Measurements from ENCODE around the gene OXLD1.

OXLD1 gene

DNA sequence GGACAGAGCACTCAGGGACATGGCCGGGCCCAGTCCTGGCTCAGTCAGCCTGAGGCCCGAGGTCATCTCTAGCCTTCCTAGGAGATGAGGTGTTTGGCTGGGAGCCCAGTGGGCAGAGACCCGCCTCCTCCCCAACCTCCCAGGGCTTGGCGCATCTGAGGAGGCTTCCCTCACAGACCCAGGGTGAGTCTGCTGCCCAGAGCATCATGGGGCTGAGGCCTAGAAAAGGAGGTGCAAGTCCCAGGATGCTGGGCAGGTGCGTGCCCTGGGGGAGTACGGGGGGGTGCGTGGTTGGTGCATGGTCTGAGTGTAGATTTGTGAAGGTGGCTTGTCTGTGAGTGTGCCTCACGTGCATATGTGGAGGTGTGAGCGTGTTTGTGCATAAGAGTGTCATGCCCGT is 14.7 kb downstream of the OXLD1 start:
- Histone ChIP-seq H3K36me3 (ENCODE audit: control insufficient read depth in 1 of 2, insufficient read depth in 2 of 2, low read length in 2 of 2) (no peaks in the 10 kb centered on the region), H3K9ac (ENCODE audit: low read depth in 1 of 2, low read length in 2 of 2) (no peak overlapping the region), H3K27me3 (ENCODE audit: control insufficient read depth in 1 of 2, insufficient read depth in 2 of 2, low read length in 2 of 2) (peaks cover 6 to 12% of the 10 kb centered on the region in 2 donors), H3K4me3 (ENCODE audit: low read depth in 1 of 2, low read length in 2 of 2) (no peak overlapping the region), H3K4me1 (ENCODE audit: control insufficient read depth in 1 of 2, insufficient read depth in 2 of 2, low read length in 2 of 2) (peaks cover 0 to 3% of the 10 kb centered on the region in 2 donors), H3K9me3 (ENCODE audit: control insufficient read depth in 1 of 2, low read length in 2 of 2) (peaks cover 0 to 4% of the 10 kb centered on the region in 2 donors), H3K27ac (ENCODE audit: low read depth, low read length) (no peak overlapping the region)

DNA sequence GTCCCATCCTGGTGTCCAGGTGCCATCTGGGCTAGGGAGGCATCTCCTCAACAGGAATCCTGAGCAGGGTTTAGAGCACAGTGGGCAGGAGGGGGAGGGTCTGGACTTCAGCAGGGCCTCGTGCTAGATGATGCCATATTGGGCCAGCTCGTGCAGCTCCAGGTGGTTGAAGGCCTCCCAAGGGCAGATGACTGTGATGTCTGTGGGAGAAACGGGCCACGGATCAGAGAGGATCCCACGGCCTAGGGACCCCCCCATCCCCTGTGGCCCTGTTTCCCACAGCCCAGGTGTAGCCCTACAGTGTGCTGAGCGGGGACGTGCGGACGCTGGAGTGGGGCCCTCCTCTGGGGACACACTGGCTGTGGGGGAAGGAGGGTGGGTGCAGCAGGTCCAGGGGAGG is 15.5 kb downstream of the OXLD1 start:
- H3K36me3 ChIP-seq (ENCODE audit: control insufficient read depth in 1 of 2, insufficient read depth in 2 of 2, low read length in 2 of 2) = no peaks in the 10 kb centered on the region
- H3K4me1 ChIP-seq (ENCODE audit: control insufficient read depth in 1 of 2, insufficient read depth in 2 of 2, low read length in 2 of 2) = peaks cover 0 to 3% of the 10 kb centered on the region in 2 donors
- no peak overlapping the region for H3K4me3 ChIP-seq (ENCODE audit: low read depth in 1 of 2, low read length in 2 of 2)
- H3K27me3 ChIP-seq (ENCODE audit: control insufficient read depth in 1 of 2, insufficient read depth in 2 of 2, low read length in 2 of 2) = peaks cover 6 to 12% of the 10 kb centered on the region in 2 donors
- H3K9me3 ChIP-seq (ENCODE audit: control insufficient read depth in 1 of 2, low read length in 2 of 2) = peaks cover 0 to 4% of the 10 kb centered on the region in 2 donors
- no peak overlapping the region for H3K27ac ChIP-seq (ENCODE audit: low read depth, low read length)
- no peak overlapping the region for H3K9ac ChIP-seq (ENCODE audit: low read depth in 1 of 2, low read length in 2 of 2)

DNA sequence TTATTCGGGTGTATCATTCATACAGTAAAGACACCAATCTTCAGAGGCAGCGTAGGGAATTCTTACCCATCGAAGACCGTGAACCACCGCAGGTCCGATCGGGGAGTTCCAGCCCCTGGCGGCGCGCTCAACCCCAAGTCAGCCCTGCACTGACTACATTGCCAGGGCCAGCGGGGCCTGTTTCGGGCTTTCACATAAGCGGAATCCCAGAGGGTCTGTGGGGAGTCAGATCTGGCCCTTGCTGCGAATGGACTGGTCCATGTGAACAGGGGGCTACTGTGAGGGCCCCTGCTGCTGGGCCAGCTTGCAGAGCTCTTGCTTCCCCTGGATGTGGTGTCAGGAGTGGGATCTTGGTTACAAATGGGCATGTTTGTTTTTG is 17.7 kb downstream of the OXLD1 start:
- Histone ChIP-seq H3K4me3 (ENCODE audit: low read depth in 1 of 2, low read length in 2 of 2) (no peak overlapping the region), H3K27me3 (ENCODE audit: control insufficient read depth in 1 of 2, insufficient read depth in 2 of 2, low read length in 2 of 2) (peaks cover 6 to 12% of the 10 kb centered on the region in 2 donors), H3K9ac (ENCODE audit: low read depth in 1 of 2, low read length in 2 of 2) (no peak overlapping the region), H3K36me3 (ENCODE audit: control insufficient read depth in 1 of 2, insufficient read depth in 2 of 2, low read length in 2 of 2) (no peaks in the 10 kb centered on the region), H3K27ac (ENCODE audit: low read depth, low read length) (no peak overlapping the region), H3K4me1 (ENCODE audit: control insufficient read depth in 1 of 2, insufficient read depth in 2 of 2, low read length in 2 of 2) (peaks cover 0 to 3% of the 10 kb centered on the region in 2 donors), H3K9me3 (ENCODE audit: control insufficient read depth in 1 of 2, low read length in 2 of 2) (peaks cover 0 to 4% of the 10 kb centered on the region in 2 donors)

DNA sequence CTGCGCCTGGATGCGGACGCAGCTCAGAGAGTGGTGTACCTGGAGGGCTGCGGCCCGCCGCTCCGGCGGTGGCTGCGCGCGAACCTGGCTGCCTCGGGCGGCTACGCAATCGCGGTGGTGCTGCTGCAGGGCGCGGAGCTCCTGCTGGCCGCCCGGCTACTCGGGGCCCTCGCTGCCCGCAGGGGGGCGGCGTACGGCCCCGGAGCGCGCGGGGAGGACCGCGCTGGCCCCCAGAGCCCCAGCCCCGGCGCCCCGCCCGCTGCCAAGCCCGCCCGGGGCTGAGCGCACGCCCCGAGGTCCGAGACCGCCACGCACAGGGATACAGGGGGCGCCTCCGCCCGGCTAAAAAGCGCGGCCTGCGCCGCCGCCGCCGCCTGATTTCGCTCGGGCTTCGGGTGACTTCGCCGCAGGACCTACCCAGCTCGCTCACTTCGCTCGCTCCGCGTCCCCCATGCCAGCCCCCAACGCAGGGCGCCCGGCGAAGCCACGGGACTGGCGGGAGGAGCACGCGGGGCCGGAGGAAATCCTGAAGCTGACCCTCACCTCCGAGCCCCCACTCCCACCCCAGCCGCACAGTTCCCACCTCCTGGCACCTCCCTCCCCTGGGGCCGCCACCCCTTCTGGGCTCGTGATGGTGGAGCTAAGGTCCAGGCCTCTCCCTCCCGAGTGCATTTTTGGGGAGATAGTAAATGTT is 18.2 kb downstream of the OXLD1 start:
- no peak overlapping the region for H3K9ac ChIP-seq (ENCODE audit: low read depth in 1 of 2, low read length in 2 of 2)
- peaks cover 6 to 12% of the 10 kb centered on the region in 2 donors for H3K27me3 ChIP-seq (ENCODE audit: control insufficient read depth in 1 of 2, insufficient read depth in 2 of 2, low read length in 2 of 2)
- no peaks in the 10 kb centered on the region for H3K36me3 ChIP-seq (ENCODE audit: control insufficient read depth in 1 of 2, insufficient read depth in 2 of 2, low read length in 2 of 2)
- H3K4me1 ChIP-seq (ENCODE audit: control insufficient read depth in 1 of 2, insufficient read depth in 2 of 2, low read length in 2 of 2) = no peaks in the 10 kb centered on the region
- no peak overlapping the region for H3K4me3 ChIP-seq (ENCODE audit: low read depth in 1 of 2, low read length in 2 of 2)
- no peak overlapping the region for H3K27ac ChIP-seq (ENCODE audit: low read depth, low read length)
- peaks cover 0 to 4% of the 10 kb centered on the region in 2 donors for H3K9me3 ChIP-seq (ENCODE audit: control insufficient read depth in 1 of 2, low read length in 2 of 2)

DNA sequence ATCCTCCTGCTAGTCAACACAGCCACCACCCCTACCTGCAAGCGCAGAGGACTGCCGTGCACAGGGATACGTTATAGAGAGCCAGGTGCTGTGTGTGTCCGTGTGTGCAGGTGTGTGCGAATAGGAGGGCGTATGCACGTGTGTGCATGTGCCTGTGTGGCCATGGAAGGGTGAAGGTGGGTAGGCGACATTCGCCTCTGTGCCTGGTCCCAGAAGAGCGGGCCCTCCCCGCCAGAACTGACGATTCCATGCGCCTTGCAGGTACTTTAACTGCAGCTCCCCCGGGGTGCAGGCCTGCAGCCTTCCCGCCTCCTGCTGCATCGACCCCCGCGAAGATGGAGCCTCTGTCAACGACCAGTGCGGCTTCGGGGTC is 18.8 kb downstream of the OXLD1 start:
- Histone ChIP-seq H3K4me3 (ENCODE audit: low read depth in 1 of 2, low read length in 2 of 2) (no peak overlapping the region), H3K27me3 (ENCODE audit: control insufficient read depth in 1 of 2, insufficient read depth in 2 of 2, low read length in 2 of 2) (peaks cover 6 to 12% of the 10 kb centered on the region in 2 donors), H3K4me1 (ENCODE audit: control insufficient read depth in 1 of 2, insufficient read depth in 2 of 2, low read length in 2 of 2) (no peaks in the 10 kb centered on the region), H3K9me3 (ENCODE audit: control insufficient read depth in 1 of 2, low read length in 2 of 2) (peaks cover 0 to 4% of the 10 kb centered on the region in 2 donors), H3K27ac (ENCODE audit: low read depth, low read length) (no peak overlapping the region), H3K36me3 (ENCODE audit: control insufficient read depth in 1 of 2, insufficient read depth in 2 of 2, low read length in 2 of 2) (no peaks in the 10 kb centered on the region), H3K9ac (ENCODE audit: low read depth in 1 of 2, low read length in 2 of 2) (no peak overlapping the region)

DNA sequence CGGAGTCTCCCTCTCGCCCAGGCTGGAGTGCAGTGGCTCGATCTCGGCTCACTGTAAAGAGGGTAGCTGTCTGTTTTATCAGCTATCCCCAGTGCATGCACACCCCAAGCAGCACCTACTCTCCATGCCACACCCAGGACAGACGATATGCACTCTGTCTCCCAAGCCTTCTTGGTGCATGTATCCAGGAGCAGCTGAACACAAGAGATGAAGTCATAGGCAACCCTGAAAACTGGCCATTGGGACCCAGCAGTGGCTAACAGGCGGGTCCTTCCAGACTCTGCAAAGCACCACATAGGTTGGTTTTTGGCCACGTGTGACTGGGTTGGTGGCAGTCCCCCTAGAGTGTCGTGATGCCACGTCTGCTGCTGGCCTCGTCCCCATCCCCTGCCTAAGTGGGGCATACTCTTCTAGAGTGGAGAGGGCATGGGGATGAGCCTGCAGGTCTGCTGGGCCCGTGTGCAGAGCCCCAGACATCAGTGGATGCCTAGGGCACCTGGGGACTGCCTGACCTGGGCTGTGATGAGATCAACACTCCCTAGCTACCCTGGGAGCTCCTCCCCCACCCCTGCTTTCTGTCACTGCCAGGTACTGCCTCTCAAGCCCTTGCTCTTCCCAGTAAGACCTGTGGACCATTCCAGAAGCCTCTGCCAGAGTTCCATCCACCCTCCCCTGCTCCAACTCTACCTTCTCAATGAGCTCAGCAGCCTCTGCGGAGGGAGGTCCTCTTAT is 19.4 kb downstream of the OXLD1 start:
- Histone ChIP-seq H3K27ac (ENCODE audit: low read depth, low read length) (no peak overlapping the region), H3K9me3 (ENCODE audit: control insufficient read depth in 1 of 2, low read length in 2 of 2) (peaks cover 0 to 4% of the 10 kb centered on the region in 2 donors), H3K36me3 (ENCODE audit: control insufficient read depth in 1 of 2, insufficient read depth in 2 of 2, low read length in 2 of 2) (no peaks in the 10 kb centered on the region), H3K9ac (ENCODE audit: low read depth in 1 of 2, low read length in 2 of 2) (no peak overlapping the region), H3K4me3 (ENCODE audit: low read depth in 1 of 2, low read length in 2 of 2) (no peak overlapping the region), H3K27me3 (ENCODE audit: control insufficient read depth in 1 of 2, insufficient read depth in 2 of 2, low read length in 2 of 2) (peaks cover 6 to 12% of the 10 kb centered on the region in 2 donors), H3K4me1 (ENCODE audit: control insufficient read depth in 1 of 2, insufficient read depth in 2 of 2, low read length in 2 of 2) (no peaks in the 10 kb centered on the region)

DNA sequence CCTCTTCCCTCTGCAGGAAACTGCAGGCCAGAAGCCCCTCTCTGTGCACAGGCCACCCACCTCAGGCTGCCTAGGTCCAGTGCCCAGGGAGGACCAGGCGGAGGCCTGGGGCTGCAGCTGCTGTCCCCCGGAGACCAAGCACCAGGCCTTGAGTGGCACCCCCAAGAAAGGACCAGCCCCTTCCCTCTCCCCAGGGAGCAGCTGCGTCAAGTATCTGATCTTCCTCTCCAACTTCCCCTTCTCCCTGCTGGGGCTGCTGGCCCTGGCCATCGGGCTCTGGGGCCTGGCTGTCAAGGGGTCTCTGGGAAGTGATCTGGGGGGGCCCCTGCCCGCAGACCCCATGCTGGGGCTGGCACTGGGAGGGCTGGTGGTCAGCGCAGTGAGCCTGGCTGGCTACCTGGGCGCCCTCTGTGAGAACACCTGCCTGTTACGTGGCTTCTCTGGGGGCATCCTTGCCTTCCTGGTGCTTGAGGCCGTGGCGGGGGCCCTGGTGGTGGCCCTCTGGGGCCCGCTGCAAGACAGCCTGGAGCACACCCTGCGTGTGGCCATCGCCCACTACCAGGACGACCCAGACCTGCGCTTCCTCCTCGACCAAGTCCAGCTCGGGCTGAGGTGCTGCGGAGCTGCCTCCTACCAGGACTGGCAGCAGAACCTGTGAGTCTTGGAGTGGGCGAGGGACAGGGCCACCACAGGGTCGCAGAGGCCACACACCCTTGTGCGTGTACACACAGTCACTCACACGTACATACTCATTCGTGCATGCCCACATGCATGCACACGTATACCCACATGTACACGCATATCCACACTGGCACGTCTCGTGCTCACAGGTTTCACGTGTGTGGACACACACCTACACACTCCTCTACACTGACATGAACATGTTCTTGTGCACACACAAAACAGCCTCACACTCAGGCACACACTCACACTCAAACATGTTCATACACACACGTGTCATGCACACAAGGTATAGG is 21.1 kb downstream of the OXLD1 start:
- H3K4me3 ChIP-seq (ENCODE audit: low read depth in 1 of 2, low read length in 2 of 2) = no peak overlapping the region
- no peak overlapping the region for H3K9ac ChIP-seq (ENCODE audit: low read depth in 1 of 2, low read length in 2 of 2)
- no peak overlapping the region for H3K27ac ChIP-seq (ENCODE audit: low read depth, low read length)
- H3K9me3 ChIP-seq (ENCODE audit: control insufficient read depth in 1 of 2, low read length in 2 of 2) = peaks cover 0 to 4% of the 10 kb centered on the region in 2 donors
- no peaks in the 10 kb centered on the region for H3K36me3 ChIP-seq (ENCODE audit: control insufficient read depth in 1 of 2, insufficient read depth in 2 of 2, low read length in 2 of 2)
- H3K4me1 ChIP-seq (ENCODE audit: control insufficient read depth in 1 of 2, insufficient read depth in 2 of 2, low read length in 2 of 2) = no peaks in the 10 kb centered on the region
- peaks cover 6 to 12% of the 10 kb centered on the region in 2 donors for H3K27me3 ChIP-seq (ENCODE audit: control insufficient read depth in 1 of 2, insufficient read depth in 2 of 2, low read length in 2 of 2)

DNA sequence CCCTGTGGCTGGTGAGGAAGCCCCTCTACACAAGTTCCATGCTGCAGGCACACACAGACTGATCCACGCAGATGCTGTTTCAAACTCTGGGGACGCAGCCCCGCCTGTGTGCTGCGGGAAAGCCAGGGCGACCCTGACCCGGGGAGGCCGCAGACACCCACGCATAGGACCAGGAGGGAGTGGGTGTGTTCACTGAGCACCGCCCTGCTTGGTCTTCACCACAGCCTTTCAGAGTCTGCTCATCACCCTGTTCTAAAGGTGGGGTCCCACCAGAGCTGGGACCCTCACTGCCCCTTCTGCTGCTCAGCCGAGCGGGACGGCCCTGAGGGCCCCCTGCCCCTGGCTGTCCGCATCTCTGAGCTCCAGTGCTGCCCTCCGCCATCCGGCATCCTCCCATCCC is 21.9 kb downstream of the OXLD1 start:
- H3K9ac ChIP-seq (ENCODE audit: low read depth in 1 of 2, low read length in 2 of 2) = no peak overlapping the region
- no peak overlapping the region for H3K4me3 ChIP-seq (ENCODE audit: low read depth in 1 of 2, low read length in 2 of 2)
- H3K27me3 ChIP-seq (ENCODE audit: control insufficient read depth in 1 of 2, insufficient read depth in 2 of 2, low read length in 2 of 2) = peaks cover 6 to 12% of the 10 kb centered on the region in 2 donors
- H3K4me1 ChIP-seq (ENCODE audit: control insufficient read depth in 1 of 2, insufficient read depth in 2 of 2, low read length in 2 of 2) = no peaks in the 10 kb centered on the region
- peaks cover 0 to 4% of the 10 kb centered on the region in 2 donors for H3K9me3 ChIP-seq (ENCODE audit: control insufficient read depth in 1 of 2, low read length in 2 of 2)
- H3K36me3 ChIP-seq (ENCODE audit: control insufficient read depth in 1 of 2, insufficient read depth in 2 of 2, low read length in 2 of 2) = no peaks in the 10 kb centered on the region
- no peak overlapping the region for H3K27ac ChIP-seq (ENCODE audit: low read depth, low read length)

DNA sequence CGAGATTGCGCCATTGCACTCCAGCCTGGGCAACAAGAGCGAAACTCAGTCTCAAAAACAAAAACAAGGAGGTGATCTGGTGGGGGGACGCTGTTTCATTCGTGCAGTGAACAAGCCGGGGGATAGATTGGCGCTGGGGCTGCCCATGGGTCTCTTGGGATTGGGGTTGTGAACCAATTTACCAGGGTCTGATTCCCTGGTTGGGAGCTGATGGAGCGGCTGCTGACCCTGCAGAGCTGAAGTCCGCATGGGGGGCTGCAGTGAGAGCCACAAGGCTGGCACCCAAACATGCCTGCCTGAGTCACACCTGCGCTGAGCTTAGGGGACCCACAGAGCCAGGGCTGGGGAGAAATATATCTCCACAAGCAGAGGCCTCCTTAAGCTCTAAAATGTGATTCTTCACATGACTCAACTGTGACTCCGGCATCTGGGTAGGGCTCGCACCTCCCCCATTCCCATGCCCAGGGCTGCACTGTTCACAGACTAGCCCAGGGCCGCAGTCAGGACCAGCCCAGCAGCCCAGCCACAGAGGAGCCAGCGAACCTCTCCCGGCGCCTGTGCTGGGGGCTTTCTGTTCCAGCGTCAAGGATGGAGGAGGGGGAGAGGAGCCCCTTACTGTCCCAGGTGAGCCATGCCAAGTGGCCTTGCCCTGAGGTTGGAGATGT is 24.4 kb downstream of the OXLD1 start:
- H3K27ac ChIP-seq (ENCODE audit: low read depth, low read length) = no peak overlapping the region
- H3K36me3 ChIP-seq (ENCODE audit: control insufficient read depth in 1 of 2, insufficient read depth in 2 of 2, low read length in 2 of 2) = no peaks in the 10 kb centered on the region
- H3K4me1 ChIP-seq (ENCODE audit: control insufficient read depth in 1 of 2, insufficient read depth in 2 of 2, low read length in 2 of 2) = no peaks in the 10 kb centered on the region

More for the DNA sequence above, 24.4 kb downstream of the OXLD1 start:
- Histone ChIP-seq H3K27me3 (ENCODE audit: control insufficient read depth in 1 of 2, insufficient read depth in 2 of 2, low read length in 2 of 2) (peaks cover 0 to under 1% of the 10 kb centered on the region in 2 donors), H3K9me3 (ENCODE audit: control insufficient read depth in 1 of 2, low read length in 2 of 2) (no peaks in the 10 kb centered on the region), H3K9ac (ENCODE audit: low read depth in 1 of 2, low read length in 2 of 2) (no peak overlapping the region), H3K4me3 (ENCODE audit: low read depth in 1 of 2, low read length in 2 of 2) (no peak overlapping the region)
